GM21515 (cell line): Measurements from ENCODE around the gene LIX1L.

Experiments used
- ATAC-seq: cut with Tn5 transposase; IDR thresholded peaks from one replicate; pipeline ENCODE4 v1.9.1; 2021; ENCODE audit not compliant: unreplicated experiment

Gene LIX1L

DNA sequence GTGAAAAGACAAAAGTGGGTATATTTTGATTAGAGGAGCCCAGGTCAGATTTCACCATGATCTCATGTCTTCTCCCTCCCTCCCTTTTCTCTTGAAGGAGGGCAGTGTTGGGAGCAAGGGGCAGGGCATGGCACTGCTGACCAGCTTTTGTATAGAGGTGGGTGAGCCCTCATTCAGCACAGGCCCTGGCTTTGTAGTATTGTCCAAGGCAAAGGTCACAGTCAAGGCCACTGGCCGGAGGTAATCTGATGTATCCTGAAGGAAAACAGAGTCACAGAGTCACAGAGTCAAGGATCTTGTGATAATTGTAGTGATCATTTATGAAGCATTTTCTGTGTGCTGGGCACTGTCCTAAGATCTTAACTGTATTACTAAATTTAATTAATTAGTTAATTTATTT, 59.8 kb downstream of the LIX1L start:
- no peak for ATAC-seq

DNA sequence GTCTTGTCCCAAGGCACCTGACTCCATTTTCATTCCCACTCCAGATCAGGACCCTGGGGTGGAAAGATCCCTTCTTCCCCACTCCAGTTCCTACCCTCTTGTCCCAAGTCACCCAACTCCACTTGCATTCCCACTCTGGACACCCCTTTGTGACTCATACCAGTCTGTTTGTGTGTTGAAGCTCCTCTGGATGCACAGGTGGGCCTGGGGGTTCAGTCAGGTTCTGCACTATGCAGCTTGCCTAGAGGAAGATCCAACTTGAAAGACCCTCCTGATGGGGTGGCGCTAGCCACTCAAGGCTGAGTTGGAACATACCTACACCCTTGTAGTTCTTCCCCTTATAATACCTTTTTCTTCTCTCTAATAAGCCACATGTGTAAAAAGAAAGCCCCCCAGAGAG, 62.3 kb downstream of the LIX1L start:
- ATAC-seq, result no peak

- no peak for ATAC-seq
These were observed 64.3 kb downstream of the LIX1L start for GRCh38 chr1:145893306-145894055.

GRCh38 chr1:145892486-145893087, 65.2 kb downstream of the LIX1L start:
- ATAC-seq, result no peak

DNA sequence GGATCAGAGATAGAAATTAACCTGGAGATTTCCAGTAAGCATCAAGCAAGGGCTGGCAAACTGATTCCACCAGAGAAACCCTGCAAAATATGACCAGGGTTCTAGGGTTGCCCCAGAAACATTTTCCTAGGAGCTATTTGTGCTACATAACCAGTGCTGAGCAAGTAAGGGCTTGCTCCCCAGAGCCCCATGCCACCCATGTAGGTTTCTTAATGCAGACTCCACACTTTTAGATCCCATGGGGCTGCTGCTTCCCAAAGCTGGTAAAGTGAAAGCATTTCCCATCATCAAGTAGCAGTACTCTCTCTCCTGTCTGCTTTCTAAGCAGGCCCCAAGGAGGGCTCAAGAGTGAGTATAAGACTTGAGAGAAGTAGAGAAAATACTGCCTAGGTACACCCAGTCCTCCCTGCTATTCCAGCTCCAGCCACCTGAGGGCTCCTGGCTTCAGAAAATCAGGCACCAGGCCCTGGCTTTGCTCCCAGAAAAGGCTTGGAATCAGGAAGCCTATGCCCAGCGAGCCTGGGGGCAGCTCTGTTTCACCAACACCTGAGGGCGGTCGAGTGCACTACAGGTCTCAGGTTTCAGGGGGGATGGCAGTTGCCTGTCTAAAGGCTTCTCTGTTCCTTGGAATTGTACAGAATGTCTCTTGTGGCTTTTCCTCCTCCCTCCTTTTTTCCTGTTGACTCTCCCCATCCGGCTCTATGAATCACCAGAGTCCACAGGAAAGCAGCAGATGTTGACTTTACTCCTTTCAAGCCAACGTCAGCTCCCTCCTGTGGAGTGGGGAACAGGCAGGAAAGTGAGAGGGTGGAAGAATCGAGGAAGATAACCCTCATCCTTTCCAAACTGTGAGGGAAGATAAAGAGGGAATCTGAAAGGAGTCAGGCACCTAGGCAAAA, 66.0 kb downstream of the LIX1L start:
- ATAC-seq, result no peak

GRCh38 chr1:145891143-145891542, 66.7 kb downstream of the LIX1L start:
- no peak for ATAC-seq

DNA sequence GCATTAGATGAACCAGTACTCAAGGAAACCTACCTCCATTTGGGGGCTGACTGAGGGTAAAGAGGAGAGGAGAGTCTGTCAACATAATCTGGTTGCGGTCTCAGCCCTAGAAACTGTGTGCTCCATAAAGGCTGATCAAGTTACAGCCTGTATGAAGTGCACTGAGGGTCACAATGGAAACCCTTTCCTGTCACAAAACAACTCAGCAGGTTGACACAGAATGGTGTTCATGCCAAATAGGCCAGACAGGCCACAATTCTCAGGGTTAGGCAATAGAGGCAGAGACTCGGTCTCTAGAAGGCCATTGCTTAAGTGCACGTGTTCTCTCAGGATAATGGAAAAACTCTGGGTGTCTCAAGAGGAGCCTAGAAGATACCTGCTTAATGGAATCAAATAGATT, 68.1 kb downstream of the LIX1L start:
- ATAC-seq, result no peak

DNA sequence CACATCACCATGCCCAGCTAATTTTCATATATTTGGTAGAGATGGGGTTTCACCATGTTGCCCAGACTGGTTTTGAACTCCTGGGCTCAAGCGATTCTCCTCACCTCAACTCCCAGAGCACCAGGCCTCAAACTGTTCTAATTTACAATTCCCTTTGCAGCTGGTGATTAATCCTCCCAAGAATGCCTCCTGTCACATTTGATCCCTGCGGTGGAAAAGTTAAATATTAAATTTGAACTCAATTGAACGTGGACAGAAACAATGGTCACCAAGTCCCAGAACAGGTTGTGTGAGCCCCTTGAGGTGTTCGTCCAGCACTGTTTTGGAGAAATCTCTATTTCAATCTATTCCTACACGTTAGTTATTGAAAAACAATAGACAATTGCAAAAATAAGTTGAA, 70.2 kb downstream of the LIX1L start:
- no peak for ATAC-seq

DNA sequence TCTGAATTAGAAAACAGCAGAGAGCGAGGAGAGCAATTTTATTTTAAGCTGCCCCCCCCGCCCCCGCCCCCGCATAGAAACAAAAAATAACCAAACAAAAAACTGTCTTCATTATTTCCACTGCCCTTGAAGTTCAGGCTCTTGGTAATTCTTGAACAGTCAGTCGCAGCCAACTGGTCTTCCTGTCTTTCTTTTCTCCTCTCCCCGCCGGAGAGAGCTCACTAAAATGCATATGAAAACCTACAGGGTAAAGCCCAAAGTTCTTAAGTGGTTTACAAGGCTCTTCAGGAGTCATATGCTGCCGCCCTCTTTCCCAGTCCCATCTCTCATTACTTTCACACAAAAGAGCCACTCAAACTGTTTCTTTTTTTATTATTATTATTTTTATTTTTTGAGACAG, 71.0 kb downstream of the LIX1L start:
- ATAC-seq, result no peak

- ATAC-seq, result no peak
These were observed 71.4 kb downstream of the LIX1L start for GRCh38 chr1:145886390-145886789.

GRCh38 chr1:145885738-145886287, 72.0 kb downstream of the LIX1L start, which contains the start of gene ANKRD35:
TSS of gene ANKRD35 (minus strand) at chr1:145885866. CDS start at chr1:145885758, 108 bp downstream.
- peak; percentile 96 for ATAC-seq

GRCh38 chr1:145884675-145885074, 73.1 kb downstream of the LIX1L start:
- no peak for ATAC-seq
